Left lung (tissue), 10 donors: ENCODE data around the gene KCNAB1. TPM values are rescaled to one million over a fixed set of nuclear protein-coding genes. Genes with fewer than 3 reads are reported as not detected.
A peak's percentile ranks its signal among the peaks of the same experiment; 100 is the strongest.

Experiments
- ATAC-seq: fragments of 200-7000 bp; cut with Tn5 transposase; one replicate; pipeline ENCODE4 v1.9.1; 2020; ENCODE audit warnings: moderate library complexity
- DNase-seq, 4 donors: peaks; one replicate each; pipeline ENCODE4 v3.0.0-alpha.2; 2013 to 2020
- H3K27ac ChIP-seq, 2 donors: fragments of 200-600 bp; sonication (generic) in 1 of 2; one replicate each; pipeline versions ENCODE4 v1.5.0 to v1.8.0; 2020 to 2021
- H3K27me3 ChIP-seq, 2 donors: fragments of 200-600 bp; sonication (generic) in 1 of 2; one replicate each; pipeline versions ENCODE4 v1.5.0 to v1.8.0; 2020 to 2021
- H3K36me3 ChIP-seq, 2 donors: fragments of 200-600 bp; sonication (generic) in 1 of 2; one replicate each; pipeline versions ENCODE4 v1.5.0 to v1.8.0; 2020 to 2021
- H3K4me1 ChIP-seq, 2 donors: fragments of 200-600 bp; one replicate each; pipeline ENCODE4 v1.8.0; 2021
- H3K4me3 ChIP-seq, 2 donors: fragments of 200-600 bp; sonication (generic) in 1 of 2; one replicate each; pipeline versions ENCODE4 v1.5.0 to v1.8.0; 2020 to 2021; ENCODE audit warnings: mild to moderate bottlenecking in 1 of 2
- H3K9me3 ChIP-seq, 2 donors: fragments of 200-600 bp; sonication (generic) in 1 of 2; one replicate each; pipeline versions ENCODE4 v1.5.0 to v1.8.0; 2020 to 2021
- CTCF ChIP-seq, 2 donors: fragments of 200-600 bp; sonication (generic) in 1 of 2; IDR thresholded peaks; one replicate each; pipeline versions ENCODE4 v1.5.0 to v1.8.0; 2021; ENCODE audit warnings: antibody characterized with exemption in 2 of 2
- intact Hi-C, 2 donors: fragments of 100-400 bp; cut with DNase I; formaldehyde crosslinking; loops; one replicate each; pipeline versions ENCODE4 v1.11.2 to v1.14.2; 2022
- polyA plus RNA-seq, 6 donors: library from polyadenylated mRNA; unstranded; fragments of 120-200 nt; gene quantifications; one replicate each; pipeline ENCODE4 v1.2.1, GENCODE V29; 2013; ENCODE audit not compliant: insufficient read length in 6 of 6
- total RNA-seq, 2 donors: library from RNA; stranded (reverse); fragmentation: NEBNext Ultra II Directional; extraction: Animal tissue kit (Norgen Biotek cat#: 25700); gene quantifications; one replicate each; pipeline ENCODE4 v1.2.1, GENCODE V29; 2021
- donor health status: DM: no; HTN: yes; CAD: no.
- donor health status: DM: no; HTN: no; CAD: no.

Gene KCNAB1
- total and polyA plus RNA-seq, 8 donors: 0.58 to 1.7 (median 1.5) TPM

DNA sequence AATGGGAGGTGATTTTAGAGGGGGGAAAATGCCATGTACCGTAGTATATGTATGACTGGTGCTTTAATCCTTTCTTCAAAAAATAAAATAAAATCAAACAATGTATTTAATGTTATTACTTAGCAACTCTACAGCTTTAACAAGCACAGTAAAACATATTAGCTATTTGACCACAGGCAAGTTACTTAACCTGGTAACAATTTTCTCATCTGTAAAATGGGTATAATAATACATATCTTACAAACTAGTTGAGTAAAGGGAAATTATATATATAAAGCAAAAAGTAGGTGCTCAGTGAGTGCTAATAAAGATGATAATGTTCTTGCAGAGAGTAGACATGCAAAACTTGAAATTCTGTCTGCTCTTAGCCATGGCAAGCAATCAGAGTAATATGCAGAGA is 406.7 kb downstream of the KCNAB1 start:
- TF ChIP-seq CTCF (IDR thresholded peaks at IDR 0.05): no peak
- ATAC-seq (no peak), DNase-seq (no peak)
- no peaks in the 10 kb centered on the region for H3K4me1 ChIP-seq
- no peak overlapping the region for H3K27ac ChIP-seq
- H3K9me3 ChIP-seq: no peaks in the 10 kb centered on the region
- no peaks in the 10 kb centered on the region for H3K36me3 ChIP-seq
- intact Hi-C loops: no loop called here
- no peak overlapping the region for H3K4me3 ChIP-seq
- H3K27me3 ChIP-seq: no peaks in the 10 kb centered on the region

DNA sequence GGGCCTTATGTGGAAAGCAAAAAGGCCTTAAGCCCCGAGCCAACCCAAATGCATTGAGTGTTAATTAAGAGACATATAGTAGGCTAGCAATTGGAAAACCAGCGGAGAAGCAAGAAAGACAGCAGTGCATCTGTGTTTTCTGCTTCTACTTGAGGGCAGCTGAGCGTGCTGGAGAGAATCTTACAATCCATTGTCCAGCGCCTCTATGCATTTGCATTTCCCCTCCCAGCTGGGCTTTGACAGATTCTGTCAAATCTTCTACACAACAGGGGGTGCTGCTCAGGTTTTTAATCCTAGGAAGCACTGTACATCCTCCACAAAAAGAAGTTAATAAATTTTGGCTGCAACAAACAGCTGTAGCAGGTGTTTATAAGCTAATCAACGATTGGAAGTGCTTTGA is 410.6 kb downstream of the KCNAB1 start:
- Histone ChIP-seq H3K27ac (no peak overlapping the region), H3K9me3 (no peaks in the 10 kb centered on the region)
- intact Hi-C loops: no loop called here

GRCh38 chr3:156532730-156533129 is 412.4 kb downstream of the KCNAB1 start:
- no peak overlapping the region for H3K4me3 ChIP-seq
- no peak overlapping the region for H3K27ac ChIP-seq
- no peaks in the 10 kb centered on the region for H3K27me3 ChIP-seq
- DNase-seq (no peak), ATAC-seq (no peak)
- H3K36me3 ChIP-seq: peaks cover 0 to 4% of the 10 kb centered on the region in 2 donors
- no peak for TF ChIP-seq CTCF (IDR thresholded peaks at IDR 0.05)
- H3K9me3 ChIP-seq: no peaks in the 10 kb centered on the region
- intact Hi-C loops: no loop called here
- peaks cover 7 to 10% of the 10 kb centered on the region in 2 donors for H3K4me1 ChIP-seq

More for the DNA sequence above, 410.6 kb downstream of the KCNAB1 start:
- Histone ChIP-seq H3K27me3 (no peaks in the 10 kb centered on the region), H3K36me3 (no peaks in the 10 kb centered on the region), H3K4me1 (peaks cover 7 to 10% of the 10 kb centered on the region in 2 donors), H3K4me3 (no peak overlapping the region)
- no peak for TF ChIP-seq CTCF (IDR thresholded peaks at IDR 0.05)
- DNase-seq (no peak), ATAC-seq (no peak)

GRCh38 chr3:156533205-156533604 is 412.8 kb downstream of the KCNAB1 start:
- no peak for TF ChIP-seq CTCF (IDR thresholded peaks at IDR 0.05)
- intact Hi-C loops: no loop called here
- Histone ChIP-seq H3K4me1 (peaks cover 7 to 10% of the 10 kb centered on the region in 2 donors), H3K27ac (no peak overlapping the region), H3K27me3 (no peaks in the 10 kb centered on the region), H3K9me3 (no peaks in the 10 kb centered on the region), H3K36me3 (peaks cover 0 to 9% of the 10 kb centered on the region in 2 donors), H3K4me3 (no peak overlapping the region)
- no peak for DNase-seq
- no peak for ATAC-seq

DNA sequence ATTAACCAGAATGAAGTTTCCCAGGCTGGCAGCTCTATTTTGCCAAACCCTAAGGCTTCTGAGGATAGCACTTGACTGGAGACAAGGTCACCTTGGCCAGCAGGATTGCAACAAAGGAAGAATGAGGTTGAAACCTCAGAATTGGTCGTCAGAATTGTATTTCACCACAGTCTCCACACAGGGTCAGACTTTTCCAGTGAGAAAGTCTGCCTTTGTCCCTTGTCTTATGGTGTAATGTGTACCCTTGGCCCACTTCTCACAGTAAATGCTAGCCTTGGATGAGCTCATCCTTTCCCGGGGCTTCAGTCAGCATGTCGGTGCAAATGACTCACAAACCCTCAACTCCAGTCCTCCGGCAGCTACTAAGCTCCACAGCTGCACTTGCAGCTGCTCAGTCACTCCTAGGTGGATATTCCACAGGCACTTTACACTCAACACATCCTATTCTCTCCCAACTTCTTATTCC is 414.8 kb downstream of the KCNAB1 start:
- Histone ChIP-seq H3K36me3 (peaks cover 0 to 29% of the 10 kb centered on the region in 2 donors), H3K27me3 (no peaks in the 10 kb centered on the region), H3K4me1 (peaks cover 7 to 10% of the 10 kb centered on the region in 2 donors), H3K27ac (peak overlapping the region in 1 of 2 donors; percentile 62), H3K4me3 (no peak overlapping the region), H3K9me3 (no peaks in the 10 kb centered on the region)
- no peak for TF ChIP-seq CTCF (IDR thresholded peaks at IDR 0.05)
- intact Hi-C loops: no loop called here
- ATAC-seq: peak; percentile 96
- DNase-seq: peak in 3 of 4 donors; percentile 27 to 78 (median 69)
